NB4 (cell line): ENCODE results near the gene NOTCH3.

Experiments
- DNase-seq: peaks from one replicate; pipeline ENCODE4 v3.0.0; 2010; ENCODE audit warnings: low read depth
- H3K4me3 ChIP-seq: one replicate; pipeline ENCODE4 v1.5.1; 2011; ENCODE audit warnings: mild to moderate bottlenecking, low read depth, low read length, moderate library complexity
- MYC ChIP-seq: IDR thresholded peaks from 2 replicates; pipeline ENCODE4 v1.6.1; 2011; ENCODE audit warnings: low read depth, low read length
- POLR2A ChIP-seq: IDR thresholded peaks from 2 replicates; pipeline ENCODE4 v1.6.1; 2011; ENCODE audit warnings: mild to moderate bottlenecking; ENCODE audit not compliant: insufficient read length; ENCODE audit errors: extremely low read depth
- TF ChIP-seq, protein P1 (sequence below): IDR thresholded peaks from one replicate; pipeline ENCODE4 v1.5.1; 2012; ENCODE audit warnings: low read depth, low read length
- TF ChIP-seq, protein P2 (sequence below): IDR thresholded peaks from 2 replicates; pipeline ENCODE4 v1.6.1; 2011; ENCODE audit warnings: low read depth, low read length

Gene NOTCH3

DNA sequence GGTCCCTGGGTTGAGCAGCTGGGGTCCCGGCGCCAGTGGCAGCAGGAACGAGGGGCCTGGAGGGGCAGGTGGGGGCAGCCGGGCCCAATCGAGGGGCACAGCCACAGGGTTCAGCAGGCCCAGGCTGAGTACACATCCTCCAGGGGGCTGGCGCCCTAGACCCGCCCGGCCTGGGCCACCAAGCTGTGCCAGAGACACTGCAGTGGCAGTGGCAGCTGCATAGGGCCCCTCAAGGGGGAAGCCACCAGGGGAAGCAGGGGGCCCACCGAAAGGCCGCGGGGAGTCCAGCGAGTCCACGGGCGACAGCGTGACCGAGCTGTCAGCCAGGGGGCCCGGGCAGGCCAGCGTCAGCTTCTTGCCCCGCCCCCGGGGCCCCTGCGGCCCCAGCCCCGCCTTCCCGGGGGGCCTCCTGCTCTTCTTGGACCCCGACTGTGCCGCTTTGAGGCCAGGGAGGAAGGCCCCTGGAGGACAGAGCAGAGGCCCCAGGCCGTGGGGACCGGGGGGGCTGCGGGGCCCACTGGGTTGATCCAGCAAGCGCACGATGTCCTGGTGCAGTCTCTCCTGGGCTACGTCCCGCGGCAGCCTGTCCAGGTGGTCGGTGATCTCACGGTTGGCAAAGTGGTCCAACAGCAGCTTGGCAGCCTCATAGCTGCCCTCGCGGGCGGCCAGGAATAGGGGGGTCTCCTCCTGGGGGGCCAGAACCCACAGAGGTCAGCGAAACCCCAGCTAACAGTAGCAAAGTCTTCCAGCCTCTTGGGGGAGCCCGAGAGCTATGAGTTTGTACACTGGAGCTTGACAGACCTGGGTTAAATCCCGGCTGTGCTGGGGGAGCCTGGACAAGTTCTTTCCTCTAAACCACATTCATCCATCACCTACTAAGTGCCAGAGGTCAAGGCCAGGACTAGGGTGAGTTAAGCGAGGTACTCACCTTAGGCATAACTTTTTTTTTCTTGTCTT lies 39.5 kb downstream of the NOTCH3 start:
- H3K4me3 ChIP-seq = no peak overlapping the region
- peak; percentile 68 for DNase-seq
- TF ChIP-seq, protein P1, sequence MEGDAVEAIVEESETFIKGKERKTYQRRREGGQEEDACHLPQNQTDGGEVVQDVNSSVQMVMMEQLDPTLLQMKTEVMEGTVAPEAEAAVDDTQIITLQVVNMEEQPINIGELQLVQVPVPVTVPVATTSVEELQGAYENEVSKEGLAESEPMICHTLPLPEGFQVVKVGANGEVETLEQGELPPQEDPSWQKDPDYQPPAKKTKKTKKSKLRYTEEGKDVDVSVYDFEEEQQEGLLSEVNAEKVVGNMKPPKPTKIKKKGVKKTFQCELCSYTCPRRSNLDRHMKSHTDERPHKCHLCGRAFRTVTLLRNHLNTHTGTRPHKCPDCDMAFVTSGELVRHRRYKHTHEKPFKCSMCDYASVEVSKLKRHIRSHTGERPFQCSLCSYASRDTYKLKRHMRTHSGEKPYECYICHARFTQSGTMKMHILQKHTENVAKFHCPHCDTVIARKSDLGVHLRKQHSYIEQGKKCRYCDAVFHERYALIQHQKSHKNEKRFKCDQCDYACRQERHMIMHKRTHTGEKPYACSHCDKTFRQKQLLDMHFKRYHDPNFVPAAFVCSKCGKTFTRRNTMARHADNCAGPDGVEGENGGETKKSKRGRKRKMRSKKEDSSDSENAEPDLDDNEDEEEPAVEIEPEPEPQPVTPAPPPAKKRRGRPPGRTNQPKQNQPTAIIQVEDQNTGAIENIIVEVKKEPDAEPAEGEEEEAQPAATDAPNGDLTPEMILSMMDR = peak; percentile 75
- TF ChIP-seq MYC = no peak
- TF ChIP-seq, protein P2, sequence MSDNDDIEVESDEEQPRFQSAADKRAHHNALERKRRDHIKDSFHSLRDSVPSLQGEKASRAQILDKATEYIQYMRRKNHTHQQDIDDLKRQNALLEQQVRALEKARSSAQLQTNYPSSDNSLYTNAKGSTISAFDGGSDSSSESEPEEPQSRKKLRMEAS = no peak
- TF ChIP-seq POLR2A = no peak

DNA sequence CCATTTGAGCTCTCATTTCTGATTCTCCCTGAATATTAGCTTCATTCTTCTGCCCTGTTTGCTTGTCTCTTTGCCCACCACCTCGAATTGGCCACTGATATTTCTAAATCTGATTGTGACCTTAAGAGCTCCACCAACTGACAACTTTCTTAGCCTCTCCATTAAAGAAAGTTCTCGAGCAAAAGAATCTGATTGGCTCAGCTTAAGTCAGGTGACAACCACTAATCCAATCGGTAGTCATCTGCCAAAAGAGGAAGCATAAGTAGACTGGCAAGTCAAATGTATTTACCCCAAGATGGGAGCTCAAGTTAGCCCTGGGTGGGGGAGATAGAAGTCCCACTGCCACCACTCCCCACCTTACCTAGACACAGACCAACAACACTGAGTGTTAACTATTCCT lies 41.5 kb downstream of the NOTCH3 start:
- TF ChIP-seq, protein P2 = no peak
- no peak for TF ChIP-seq MYC
- TF ChIP-seq, protein P1 = no peak
- TF ChIP-seq POLR2A = no peak
- peak; percentile 64 for DNase-seq

DNA sequence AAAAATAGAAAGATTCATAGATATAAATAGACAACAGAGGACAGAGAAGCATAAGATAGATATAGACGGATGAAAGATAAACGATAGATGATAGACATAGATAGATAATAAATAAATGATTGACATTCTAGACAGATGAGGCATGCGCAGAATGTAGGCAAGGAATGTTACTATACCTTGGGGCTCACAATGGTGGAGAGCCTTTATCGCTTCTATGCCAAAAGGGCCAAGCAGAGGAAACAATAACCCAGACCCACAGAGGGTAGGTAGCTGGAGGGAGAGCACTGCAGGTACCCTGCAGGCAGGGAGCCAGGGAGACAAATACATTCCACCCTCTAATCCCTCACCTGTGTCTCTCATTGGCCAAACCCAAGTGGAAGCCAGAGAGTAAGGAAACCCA lies 44.4 kb downstream of the NOTCH3 start:
- no peak overlapping the region for H3K4me3 ChIP-seq
- DNase-seq = no peak
- no peak for TF ChIP-seq POLR2A
- TF ChIP-seq, protein P1 = no peak
- TF ChIP-seq MYC = no peak
- TF ChIP-seq, protein P2 = no peak

More for the DNA sequence above, 41.5 kb downstream of the NOTCH3 start:
- no peak overlapping the region for H3K4me3 ChIP-seq

DNA sequence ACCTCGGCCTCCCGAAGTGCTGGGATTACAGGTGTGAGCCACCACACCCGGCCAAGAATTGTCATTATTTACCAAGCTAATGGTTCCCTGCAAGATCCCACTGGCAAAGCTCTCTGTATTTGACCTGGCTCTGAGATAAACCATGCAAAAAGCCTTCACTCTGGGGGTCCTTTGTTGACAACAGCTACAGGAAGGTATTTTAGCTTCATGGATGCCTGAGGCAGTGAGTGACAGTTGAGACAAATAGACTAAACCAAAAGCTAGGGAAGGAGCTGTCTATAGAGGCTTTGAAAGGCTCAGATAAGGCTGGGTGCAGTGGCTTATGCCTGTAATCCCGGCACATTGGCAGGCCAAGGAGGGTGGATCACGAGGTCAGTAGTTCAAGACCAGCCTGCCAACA lies 45.5 kb downstream of the NOTCH3 start:
- TF ChIP-seq, protein P2 = no peak
- TF ChIP-seq MYC = no peak
- TF ChIP-seq, protein P1 = no peak
- no peak for TF ChIP-seq POLR2A
- DNase-seq = no peak
- no peak overlapping the region for H3K4me3 ChIP-seq

DNA sequence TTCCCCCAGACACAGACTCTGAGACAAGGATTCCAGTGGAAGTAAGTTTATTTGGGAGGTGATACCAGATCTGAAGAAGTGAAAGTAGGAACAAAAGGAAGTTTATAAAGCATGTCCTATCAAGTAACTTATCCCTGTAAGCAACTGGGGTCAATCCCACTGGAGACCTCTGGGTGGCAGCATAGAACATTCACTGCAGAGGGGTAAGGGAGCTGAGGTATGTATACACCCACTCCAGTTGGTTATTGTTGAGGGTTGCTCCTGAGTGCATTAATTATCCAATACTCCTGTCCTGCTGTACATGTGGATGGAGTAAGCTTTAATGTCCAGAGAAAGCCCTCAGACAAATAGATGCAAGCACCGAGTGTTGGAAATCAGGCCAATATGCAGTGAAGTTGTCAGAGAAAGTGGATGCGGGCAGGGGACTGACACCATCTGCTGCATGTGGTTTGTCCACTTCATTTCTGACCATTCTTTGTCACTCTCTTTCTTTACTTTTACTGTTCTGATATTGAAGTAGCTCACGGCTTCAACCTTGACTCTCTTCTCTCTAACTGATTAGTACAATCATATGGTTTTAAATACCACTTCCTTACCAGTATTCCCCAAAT lies 46.7 kb downstream of the NOTCH3 start:
- peak; percentile 68 for DNase-seq
- TF ChIP-seq MYC = no peak
- TF ChIP-seq, protein P1 = peak; percentile 78
- no peak overlapping the region for H3K4me3 ChIP-seq
